Right kidney (tissue), 9 donors: ENCODE data around the gene APH1A.
A peak's percentile ranks its signal among the peaks of the same experiment; 100 is the strongest.
"Not testable (repeated sequence)": the region's sequence is repeated elsewhere in the genome, so short reads cannot be mapped to it uniquely, and the experiment has no call there.

Source experiments
- DNase-seq: peaks from one replicate; pipeline ENCODE4 v3.0.0-alpha.2; 2016
- long read RNA-seq, 8 donors: transcript quantifications; one replicate each; lab custom pipeline, GENCODE V29; 2026

The APH1A gene
- long read RNA-seq, donor 1, transcript APH1A-202 (6 exons, 2,353 nt): major isoform, 55 of 515 reads
- long read RNA-seq, donor 1, transcript APH1A-203 (7 exons, 1,713 nt): minor isoform, 38 of 515 reads
- long read RNA-seq, donor 1, partial matches to known transcripts: 422 of 515 reads
- long read RNA-seq, donor 1, other reads (novel, unspliced or antisense): 0 of 515 reads
- long read RNA-seq, donor 2, transcript APH1A-203 (7 exons, 1,713 nt): minor isoform, 21 of 413 reads
- long read RNA-seq, donor 2, transcript APH1A-202 (6 exons, 2,353 nt): major isoform, 32 of 413 reads
- long read RNA-seq, donor 2, partial matches to known transcripts: 202 of 413 reads
- long read RNA-seq, donor 2, other reads (novel, unspliced or antisense): 158 of 413 reads
- long read RNA-seq, donor 3, transcript APH1A-203 (7 exons, 1,713 nt): minor isoform, 16 of 217 reads
- long read RNA-seq, donor 3, transcript APH1A-202 (6 exons, 2,353 nt): major isoform, 23 of 217 reads
- long read RNA-seq, donor 3, partial matches to known transcripts: 97 of 217 reads
- long read RNA-seq, donor 3, other reads (novel, unspliced or antisense): 81 of 217 reads
- long read RNA-seq, donor 4, transcript APH1A-202 (6 exons, 2,353 nt): major isoform, 34 of 51 reads
- long read RNA-seq, donor 4, transcript APH1A-203 (7 exons, 1,713 nt): minor isoform, 17 of 51 reads
- long read RNA-seq, donor 4, partial matches to known transcripts: 0 of 51 reads
- long read RNA-seq, donor 4, other reads (novel, unspliced or antisense): 0 of 51 reads
- long read RNA-seq, donor 5, transcript APH1A-202 (6 exons, 2,353 nt): major isoform, 37 of 64 reads
- long read RNA-seq, donor 5, transcript APH1A-203 (7 exons, 1,713 nt): minor isoform, 26 of 64 reads
- long read RNA-seq, donor 5, partial matches to known transcripts: 0 of 64 reads
- long read RNA-seq, donor 5, other reads (novel, unspliced or antisense): 0 of 64 reads
- long read RNA-seq, donor 6, transcript APH1A-203 (7 exons, 1,713 nt): minor isoform, 25 of 75 reads
- long read RNA-seq, donor 6, transcript APH1A-202 (6 exons, 2,353 nt): major isoform, 45 of 75 reads
- long read RNA-seq, donor 6, partial matches to known transcripts: 5 of 75 reads
- long read RNA-seq, donor 6, other reads (novel, unspliced or antisense): 0 of 75 reads
- long read RNA-seq, donor 7, transcript APH1A-202 (6 exons, 2,353 nt): major isoform, 54 of 669 reads
- long read RNA-seq, donor 7, transcript APH1A-203 (7 exons, 1,713 nt): minor isoform, 46 of 669 reads
- long read RNA-seq, donor 7, partial matches to known transcripts: 297 of 669 reads
- long read RNA-seq, donor 7, other reads (novel, unspliced or antisense): 272 of 669 reads
- long read RNA-seq, donor 8, transcript APH1A-203 (7 exons, 1,713 nt): minor isoform, 26 of 137 reads
- long read RNA-seq, donor 8, transcript APH1A-202 (6 exons, 2,353 nt): major isoform, 46 of 137 reads
- long read RNA-seq, donor 8, partial matches to known transcripts: 33 of 137 reads
- long read RNA-seq, donor 8, other reads (novel, unspliced or antisense): 32 of 137 reads

DNA sequence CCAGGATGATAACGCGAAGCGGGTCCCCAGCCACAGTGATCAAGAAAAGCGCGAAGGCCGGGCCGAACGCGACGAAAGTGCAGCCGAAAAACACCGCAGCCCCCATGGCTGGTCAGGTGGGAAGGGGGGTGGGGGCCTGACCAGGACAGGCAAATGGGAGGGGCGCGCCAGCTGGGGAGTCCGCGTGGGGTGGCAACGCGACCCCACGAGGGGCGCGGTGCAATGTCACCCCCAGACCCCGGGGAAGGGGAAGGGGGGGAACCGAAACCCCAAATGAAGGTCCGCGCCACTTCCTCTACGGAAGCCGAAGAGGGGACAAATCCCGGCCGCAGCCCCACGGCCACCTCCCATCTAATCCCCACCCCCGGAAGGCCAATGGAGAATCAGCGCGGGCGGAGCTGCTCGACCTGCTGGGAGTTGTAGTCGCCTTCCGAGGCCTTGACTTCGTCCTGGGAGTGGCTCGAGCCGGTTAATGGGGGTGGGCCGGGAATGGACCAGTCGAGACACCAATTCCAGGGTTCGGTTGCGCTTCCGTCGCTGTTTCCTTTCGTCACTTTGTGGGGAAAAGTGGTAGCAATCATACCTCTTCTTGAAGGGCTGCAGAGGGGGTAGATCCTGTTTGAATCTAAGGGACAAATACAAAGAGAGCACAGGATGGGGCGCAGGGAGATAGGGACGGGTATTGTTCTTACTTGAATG lies at the start of gene APH1A:
Gene APH1A, minus strand, starts transcription at position 312 of the 699 bp plus-strand sequence. Its CDS starts 206 bp downstream, at position 106.
- peak; percentile 82 for DNase-seq

DNA sequence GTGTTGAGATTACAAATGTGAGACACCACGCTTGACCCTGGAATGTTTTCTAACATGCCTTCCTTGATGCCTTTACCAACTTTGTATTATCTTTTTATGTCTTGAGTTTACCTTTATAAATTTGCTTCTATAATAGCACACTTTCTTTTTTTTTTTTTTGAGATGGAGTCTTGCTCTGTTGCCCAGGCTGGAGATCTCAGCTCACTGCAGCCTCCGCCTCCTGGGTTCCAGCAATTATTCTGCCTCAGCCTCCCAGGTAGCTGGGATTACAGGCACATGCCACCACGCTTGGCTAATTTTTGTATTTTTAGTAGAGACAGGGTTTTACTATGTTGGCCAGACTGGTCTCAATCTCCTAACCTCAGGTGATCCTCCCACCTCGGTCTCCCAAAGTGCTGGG lies 45.9 kb upstream of the APH1A start:
- DNase-seq: not testable (repeated sequence)

GRCh38 chr1:150311762-150312161 lies 42.9 kb upstream of the APH1A start:
- DNase-seq: no peak

DNA sequence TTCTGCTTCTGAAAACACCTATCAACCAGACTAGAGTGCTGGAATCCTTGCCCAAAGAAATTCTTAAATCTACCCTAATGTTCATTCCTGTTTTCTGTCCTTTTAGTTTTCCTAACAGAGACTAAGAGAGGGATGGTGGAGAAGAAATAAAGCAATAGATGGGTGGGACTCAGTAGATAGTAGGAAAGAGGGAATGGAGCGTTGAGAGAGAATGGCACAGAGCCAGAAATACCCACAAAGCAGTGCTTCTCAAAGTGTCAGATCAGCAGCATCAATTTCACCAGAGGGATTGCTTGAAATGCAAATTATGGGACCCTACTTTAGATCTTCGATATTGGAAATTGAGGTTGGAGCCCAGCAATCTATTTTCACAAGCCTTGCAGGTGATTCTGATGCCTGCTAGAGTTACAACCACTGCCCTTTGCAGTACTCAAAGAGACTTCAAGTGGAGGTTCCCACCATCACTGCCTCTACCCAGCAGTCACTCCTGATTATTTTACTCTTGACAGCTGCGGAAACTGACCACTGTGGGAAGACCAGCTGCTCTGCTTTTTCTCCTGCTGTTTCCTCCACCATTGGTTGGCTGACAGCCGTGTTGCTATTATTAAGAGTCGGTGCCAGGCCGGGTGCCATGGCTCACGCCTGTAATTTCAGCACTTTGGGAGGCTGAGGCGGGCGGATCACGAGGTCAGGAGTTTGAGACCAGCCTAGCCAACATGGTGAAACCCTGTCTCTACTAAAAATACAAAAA lies 41.1 kb upstream of the APH1A start:
- no peak for DNase-seq

DNA sequence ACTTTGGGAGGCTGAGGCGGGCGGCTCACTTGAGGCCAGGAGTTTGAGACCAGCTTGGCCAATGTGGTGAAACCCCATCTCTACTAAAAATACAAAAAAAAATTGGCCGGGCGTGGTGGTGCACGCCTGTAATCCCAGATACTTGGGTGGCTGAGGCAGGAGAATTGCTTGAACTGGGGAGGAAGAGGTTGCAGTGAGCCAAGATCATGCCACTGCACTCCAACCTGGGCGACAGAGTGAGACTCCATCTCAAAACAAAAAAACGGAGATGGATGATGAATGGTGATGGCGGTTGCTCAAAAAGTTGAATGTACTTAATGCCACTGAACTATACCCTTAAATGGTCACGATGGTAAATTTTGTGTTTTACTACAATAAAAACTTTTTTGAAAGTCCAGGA lies 39.8 kb upstream of the APH1A start:
- DNase-seq: not testable (repeated sequence)

- no peak for DNase-seq
Measured at GRCh38 chr1:150302902-150303301, 34.1 kb upstream of the APH1A start.

DNA sequence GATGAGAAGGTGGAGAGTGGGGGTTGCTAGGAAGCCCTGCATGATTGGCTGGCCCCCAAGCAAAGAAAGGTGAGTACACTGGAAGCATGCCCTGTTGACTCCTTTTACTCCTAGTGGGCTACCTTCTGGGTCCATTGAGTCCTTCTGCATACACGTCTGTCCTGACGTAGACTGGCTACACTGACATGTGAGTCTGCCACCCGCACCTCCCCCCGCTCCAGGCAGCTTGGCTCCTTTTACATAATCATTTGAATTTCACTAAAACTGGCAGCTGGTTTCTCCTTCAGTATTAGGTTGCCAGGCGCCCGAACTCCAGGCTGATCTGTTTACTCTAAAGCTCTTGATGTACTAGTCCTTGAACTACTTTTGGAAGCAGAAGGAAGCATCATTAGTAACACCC lies 33.5 kb upstream of the APH1A start:
- no peak for DNase-seq

DNA sequence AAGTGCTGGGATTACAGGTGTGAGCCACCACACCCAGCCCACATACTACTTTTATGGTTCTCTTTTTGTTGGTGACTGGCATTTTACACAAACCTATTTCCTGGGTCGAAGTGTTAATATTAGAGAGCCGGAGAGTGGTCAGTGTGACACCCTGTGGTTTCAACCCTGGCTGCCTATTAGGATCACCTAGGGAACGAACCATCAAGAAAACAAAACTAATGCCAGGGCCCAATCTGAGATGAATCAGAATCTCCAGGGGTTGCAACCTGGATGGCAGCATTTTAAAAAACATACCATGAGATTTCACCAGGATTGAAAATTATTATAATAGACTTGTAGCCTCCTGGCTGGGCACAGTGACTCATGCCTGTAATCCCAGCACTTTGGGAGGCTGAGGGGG lies 30.9 kb upstream of the APH1A start:
- no peak for DNase-seq

- no peak for DNase-seq
Measured at GRCh38 chr1:150295476-150295875, 26.7 kb upstream of the APH1A start.

DNA sequence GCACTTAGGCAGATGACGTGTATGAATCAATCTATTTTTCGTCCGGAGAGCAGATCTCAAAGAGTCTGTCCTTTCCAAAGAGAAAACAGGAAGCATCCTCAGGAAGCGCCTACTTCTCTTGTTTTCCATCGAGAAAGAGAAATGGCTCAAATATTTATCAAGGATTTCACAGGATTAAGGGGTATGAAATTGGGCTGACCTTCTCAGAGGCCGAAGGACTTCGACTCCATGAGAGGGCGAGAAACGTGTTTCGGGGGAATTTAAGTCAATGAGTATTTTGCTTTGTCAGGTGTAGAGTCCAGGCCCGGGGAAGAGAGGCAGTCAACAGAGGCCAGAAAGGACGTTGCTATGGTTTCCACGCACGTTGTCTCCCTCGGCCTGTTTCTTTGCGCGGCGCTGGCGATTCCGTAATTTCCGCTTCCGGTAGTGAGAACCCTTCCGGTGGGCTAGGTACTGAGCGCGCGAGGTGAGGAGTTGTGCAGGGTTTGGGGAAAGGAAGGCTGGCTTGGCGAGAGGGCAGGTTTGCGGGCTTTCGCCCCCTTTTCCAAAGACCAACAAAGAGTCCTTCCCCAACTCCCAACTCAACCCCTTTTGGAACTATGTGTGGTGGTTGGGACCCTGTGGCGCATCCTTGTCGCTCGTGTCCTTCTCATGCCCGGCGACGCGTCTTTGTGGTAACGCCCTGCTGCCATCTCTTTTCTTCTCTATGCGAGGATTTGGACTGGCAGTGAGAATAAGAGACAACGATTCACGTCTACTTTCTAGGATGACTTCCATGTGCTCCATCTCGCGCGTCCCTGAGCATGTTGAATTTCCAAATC lies 24.8 kb upstream of the APH1A start, which contains the start of gene MRPS21:
Gene MRPS21, plus strand, starts transcription at position 429 of the 821 bp plus-strand sequence. CDS start 506 bp downstream, outside the sequence.
- DNase-seq: peak; percentile 87

GRCh38 chr1:150288822-150289221 lies 20.0 kb upstream of the APH1A start:
- no peak for DNase-seq

DNA sequence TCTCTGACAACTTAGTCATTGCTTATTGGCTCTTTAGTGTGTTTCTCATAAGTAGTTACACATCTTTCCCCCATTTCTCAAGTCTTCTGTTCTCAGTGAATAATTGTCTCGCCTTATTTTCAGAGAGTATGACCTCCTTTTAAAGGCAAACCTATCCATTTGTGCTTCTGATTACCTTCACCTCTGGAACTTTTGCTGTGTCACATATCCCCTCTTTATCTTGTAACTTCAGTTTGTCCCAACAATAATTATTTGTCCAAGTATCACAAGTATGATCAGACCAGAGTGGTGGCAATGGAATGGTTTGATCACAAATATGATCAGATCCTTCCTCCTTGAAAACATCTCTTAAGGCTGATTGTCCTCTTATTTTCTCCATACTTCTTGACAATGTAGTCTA lies 19.6 kb upstream of the APH1A start:
- no peak for DNase-seq

GRCh38 chr1:150283260-150283659 lies 14.4 kb upstream of the APH1A start:
- no peak for DNase-seq

GRCh38 chr1:150282558-150282958 lies 13.7 kb upstream of the APH1A start:
- peak; percentile 85 for DNase-seq

- peak; percentile 78 for DNase-seq
Measured at GRCh38 chr1:150281758-150282557, 13.1 kb upstream of the APH1A start, which contains the start of gene CIART. TSS of gene CIART (plus strand) at chr1:150282554. CDS start at chr1:150283268, 714 bp downstream.

DNA sequence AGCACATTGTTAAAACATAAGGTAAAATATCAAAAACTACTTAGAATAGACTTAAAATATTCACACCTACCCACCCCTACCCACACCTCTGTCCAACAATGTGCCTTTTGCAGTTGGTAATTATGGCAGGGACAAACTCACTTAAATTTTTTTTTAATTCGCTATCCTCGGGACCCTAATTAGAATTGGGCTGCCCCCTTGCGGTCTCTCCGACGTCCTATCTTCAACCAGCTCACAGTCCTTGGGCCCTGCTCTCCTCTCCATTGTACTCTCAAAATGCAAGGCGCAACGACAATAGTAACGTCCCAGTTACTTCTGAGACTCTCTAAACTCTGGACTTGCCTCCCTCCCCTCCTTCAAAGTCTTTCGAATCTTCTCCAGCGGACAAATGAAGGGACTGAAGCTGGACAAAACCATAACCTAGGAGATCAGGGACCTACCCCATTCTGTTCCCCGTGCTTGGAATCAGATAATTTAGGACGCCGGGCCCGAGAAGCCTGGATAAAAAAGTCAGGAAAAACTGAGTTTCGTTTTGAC lies 12.5 kb upstream of the APH1A start:
- peak; percentile 67 for DNase-seq

- DNase-seq: no peak
Measured at GRCh38 chr1:150280138-150280707, 11.4 kb upstream of the APH1A start.

- no peak for DNase-seq
Measured at GRCh38 chr1:150273311-150273710, 4.5 kb upstream of the APH1A start.
